A204.1 (cell line): ENCODE results near the gene PAK5.

ENCODE experiments used
- FAIRE-seq: peaks from 2 replicates; lab custom pipeline; 2012; peaks lifted over from hg19 to GRCh38; lab: Jason Lieb, UNC

The PAK5 gene

DNA sequence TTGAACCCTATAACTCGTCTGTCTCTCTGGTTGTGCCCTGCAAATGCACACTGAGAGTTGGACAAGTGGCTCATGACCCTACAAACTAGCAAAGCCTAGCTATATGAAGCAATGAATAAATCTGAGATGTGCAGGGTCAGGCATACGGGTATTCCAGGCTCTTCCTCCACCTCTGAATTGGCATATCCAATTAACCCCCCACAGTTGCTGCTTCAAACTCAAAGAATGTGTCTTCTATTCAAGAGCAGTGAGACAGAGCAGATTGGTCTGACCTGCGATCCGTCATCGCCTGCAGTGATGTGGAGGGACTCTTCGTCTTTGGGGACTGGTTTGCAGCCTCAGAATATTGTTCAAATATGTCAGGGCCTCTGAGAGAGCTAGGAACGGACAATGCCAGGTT lies 264.7 kb downstream of the PAK5 start:
- FAIRE-seq = no peak

DNA sequence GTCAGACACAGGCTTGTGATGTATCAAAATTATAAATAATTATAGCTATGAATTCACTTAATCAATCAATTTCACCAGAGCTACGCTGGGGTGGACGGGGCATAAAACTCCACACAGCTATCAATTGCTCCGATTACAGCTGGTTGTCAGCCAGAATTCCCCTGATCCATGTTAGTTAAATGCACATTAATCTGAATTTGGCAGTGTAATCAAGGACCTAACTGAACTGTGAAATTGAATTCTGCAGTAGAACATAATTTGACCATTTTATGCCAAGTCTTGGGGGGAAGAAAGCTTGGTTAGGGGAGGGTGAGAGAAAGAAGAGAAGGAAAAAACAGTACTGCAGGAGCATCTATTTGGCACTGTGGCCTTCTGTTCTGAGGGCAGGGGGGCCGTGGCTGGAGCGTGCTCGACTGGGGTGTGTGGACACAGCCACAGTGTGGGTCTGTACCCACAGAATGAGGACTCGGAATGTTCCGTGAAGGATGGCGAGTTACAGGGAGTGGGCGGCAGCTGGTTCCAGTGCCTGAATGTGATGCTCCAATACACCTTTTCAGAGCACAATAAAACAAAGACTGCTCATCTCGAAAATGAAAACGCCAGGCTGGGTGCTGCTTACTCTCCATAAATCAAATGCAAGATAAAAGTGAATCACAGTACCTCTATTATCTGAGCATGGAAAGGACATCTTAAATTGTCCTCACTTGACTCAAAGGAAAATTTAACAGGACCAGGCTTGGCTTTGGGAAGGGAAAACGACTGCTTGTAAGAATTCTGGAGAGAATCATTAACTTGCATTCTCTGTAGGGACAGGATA lies 265.3 kb downstream of the PAK5 start:
- no peak for FAIRE-seq

DNA sequence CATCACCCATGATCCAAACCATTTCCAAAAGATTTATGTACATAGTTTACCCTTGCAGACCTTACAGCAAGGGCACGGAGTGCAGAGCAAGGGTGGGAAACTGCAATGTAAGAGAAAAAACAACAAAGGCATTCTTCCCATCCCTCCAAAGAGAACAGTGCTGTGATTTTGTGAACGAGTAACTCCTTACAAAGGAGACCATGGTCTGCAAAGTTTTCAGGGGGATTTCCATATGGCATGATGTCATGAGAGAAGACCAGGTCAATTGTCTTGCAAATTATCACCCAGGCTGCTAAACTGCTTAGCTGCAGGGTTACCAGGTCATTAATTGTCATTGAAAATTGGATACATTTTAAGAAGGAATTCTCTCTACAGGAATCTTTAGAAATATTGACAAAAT lies 266.2 kb downstream of the PAK5 start:
- FAIRE-seq = no peak

- no peak for FAIRE-seq
Measured at GRCh38 chr20:9571783-9572182, 267.1 kb downstream of the PAK5 start.

DNA sequence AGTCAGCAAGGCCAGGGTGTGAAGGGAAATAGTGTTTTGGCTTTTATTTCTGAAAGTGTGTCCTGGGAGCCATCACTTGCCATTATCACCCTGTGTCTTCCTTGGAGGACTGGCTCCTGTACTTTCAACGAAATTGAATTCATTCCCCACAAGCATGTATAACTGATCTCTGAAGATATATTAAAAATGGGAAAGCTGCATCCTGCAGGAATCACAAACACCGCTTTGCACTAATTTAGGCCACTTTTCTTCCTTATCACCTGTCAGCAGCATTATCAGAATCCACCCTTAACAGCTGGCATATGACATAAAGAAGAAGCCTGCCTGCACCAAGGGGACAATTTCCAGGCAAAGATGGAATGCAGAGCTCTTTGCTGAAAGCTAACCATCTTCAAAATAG lies 268.3 kb downstream of the PAK5 start:
- FAIRE-seq = no peak

DNA sequence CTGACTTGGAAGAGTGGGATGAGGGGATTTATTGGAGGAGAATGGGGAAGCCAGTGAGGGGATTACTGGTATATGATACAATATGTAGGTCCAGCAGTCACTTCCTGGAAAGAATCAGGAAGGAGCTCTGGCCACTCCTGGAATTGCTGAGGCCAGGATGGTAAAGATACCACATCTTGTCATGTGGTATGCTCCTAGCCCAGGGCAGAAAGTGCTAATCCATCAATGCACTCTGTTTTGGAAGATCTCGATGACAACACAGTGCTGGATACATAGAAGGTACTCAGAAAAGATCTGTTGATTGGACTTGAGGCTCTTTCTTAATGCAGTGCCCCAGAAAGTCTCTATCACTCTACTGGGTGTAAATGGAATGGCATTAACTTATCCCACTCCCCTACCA lies 271.9 kb downstream of the PAK5 start:
- FAIRE-seq = no peak

DNA sequence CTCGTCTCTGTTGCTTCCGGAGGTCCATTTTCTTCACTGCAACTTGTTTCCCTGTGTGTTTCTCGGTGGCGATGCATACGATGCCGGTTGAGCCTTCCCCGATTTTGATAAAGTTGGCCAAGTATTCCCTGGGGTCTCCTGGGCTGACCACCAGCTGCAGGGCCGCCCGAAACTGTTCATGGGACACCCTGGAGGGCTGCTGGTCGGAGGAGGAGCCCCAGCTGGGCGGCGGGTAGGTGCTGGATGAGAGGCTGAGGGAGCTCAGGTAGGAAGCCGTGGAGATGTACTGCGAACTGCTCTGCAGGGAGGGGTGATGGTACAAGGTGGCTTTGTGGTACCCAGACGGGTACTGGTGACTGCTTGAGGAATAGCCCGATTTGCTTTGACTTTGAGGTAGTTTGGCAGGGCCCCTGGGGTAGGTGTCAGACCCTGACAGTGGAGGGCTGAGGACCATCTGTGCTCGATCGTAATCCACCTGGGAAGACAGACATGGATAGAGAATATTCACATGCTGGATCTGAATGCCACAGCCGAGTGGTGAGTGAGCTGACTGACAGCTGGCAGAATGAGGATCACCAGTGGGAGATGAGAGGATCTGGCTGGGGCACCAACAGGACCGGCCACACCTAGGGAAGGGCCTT lies 272.8 kb downstream of the PAK5 start:
- FAIRE-seq = no peak

GRCh38 chr20:9557411-9557810 lies 281.5 kb downstream of the PAK5 start:
- no peak for FAIRE-seq

DNA sequence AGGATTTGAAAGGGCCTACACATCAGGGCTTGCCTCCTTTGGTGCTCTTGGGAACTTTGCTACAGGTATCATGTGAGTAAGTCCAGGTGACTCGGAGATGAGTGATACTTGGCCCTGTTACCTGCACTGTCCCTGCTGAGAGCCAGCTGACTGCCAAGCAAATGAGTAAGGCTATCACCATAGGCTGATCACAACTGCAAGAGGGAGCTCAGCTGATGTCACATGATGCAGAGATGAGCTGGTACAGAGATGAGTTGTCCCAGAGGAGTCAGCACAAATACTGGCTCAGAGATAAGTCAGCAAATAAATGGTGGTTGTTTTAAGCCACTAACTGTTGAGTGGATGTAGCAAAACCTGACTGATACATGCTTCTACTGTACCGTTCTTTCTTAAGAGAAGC lies 283.1 kb downstream of the PAK5 start:
- FAIRE-seq = no peak

- FAIRE-seq = no peak
Measured at GRCh38 chr20:9551808-9552550, 286.9 kb downstream of the PAK5 start.

- no peak for FAIRE-seq
Measured at GRCh38 chr20:9550871-9551270, 288.0 kb downstream of the PAK5 start.

DNA sequence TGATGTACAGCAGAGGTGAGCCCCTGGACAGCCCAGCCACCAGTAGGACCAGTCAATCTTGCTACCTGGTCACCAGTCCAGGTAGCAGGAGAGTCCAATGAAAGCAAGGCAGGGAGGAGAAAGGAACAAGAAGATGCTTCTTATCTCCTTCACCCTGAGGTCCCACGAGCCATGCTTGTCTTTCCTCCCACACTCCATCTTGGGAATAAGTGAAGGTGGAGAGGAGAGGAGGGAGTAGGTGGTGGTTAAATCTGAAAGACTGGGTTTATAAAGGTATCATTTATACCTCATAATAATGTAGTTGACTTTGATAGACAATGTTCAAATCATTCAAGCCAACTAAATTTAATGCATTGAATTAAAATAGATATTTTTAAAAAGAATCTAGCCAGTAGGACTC lies 288.6 kb downstream of the PAK5 start:
- FAIRE-seq = no peak

GRCh38 chr20:9543214-9543613 lies 295.7 kb downstream of the PAK5 start:
- no peak for FAIRE-seq

DNA sequence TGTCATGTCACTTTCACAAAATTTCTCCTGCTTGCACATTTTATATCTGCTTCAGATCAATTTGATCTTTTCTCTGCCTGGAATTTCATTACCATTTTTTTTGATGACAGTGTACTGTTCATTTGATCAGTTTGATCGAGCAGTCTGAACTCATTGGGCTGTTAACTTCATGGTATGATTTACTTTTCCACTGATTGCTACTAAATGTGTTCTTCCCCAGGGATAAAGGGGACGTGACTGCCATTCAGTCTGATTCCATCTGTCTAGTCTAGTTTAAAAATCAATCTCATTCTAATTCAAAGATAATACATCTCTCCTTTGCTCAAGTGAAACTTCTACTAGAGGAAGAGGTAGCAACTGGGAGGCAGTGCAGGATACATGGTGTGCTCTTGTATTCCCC lies 303.4 kb downstream of the PAK5 start:
- no peak for FAIRE-seq

DNA sequence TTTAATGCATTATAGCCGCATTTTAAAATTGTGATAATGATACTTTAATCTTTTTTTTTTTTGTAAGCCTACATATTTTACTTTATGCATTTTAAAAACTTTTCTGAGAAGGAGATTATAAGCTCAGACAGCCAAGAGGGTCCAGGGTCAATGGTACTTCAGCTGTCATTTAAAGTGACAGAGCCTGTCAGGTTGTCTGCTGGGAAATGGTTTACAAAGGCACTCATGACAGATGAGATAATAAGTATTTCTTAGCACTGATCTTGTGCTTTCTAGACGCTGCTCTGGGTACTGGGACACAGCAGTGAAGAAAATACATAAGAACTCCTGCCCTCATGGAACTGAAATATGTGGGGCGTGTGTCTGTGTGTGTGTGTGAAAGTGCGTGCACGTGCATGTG lies 304.9 kb downstream of the PAK5 start:
- no peak for FAIRE-seq

GRCh38 chr20:9532069-9532838 lies 306.6 kb downstream of the PAK5 start:
- FAIRE-seq = no peak

- FAIRE-seq = no peak
Measured at GRCh38 chr20:9531581-9531980, 307.3 kb downstream of the PAK5 start.

DNA sequence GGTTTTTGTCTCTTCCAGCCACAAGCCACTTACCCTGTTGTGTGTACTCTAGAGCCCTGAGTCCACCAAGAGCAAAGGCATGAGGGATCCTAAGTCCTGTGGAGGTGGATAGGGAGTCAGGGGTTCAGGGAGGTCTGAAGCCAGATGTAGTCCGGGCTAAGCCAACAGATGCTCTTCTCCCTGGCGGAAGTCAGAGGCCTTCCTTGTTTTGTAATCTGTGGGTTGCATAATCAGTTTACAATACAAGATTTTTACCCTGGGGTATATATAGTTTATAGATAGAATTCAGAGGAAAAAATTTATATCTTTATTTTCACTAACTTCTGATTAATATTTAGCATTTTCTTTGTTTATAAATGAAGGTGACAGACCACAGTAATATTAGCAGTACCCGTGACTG lies 315.2 kb downstream of the PAK5 start:
- FAIRE-seq = no peak

DNA sequence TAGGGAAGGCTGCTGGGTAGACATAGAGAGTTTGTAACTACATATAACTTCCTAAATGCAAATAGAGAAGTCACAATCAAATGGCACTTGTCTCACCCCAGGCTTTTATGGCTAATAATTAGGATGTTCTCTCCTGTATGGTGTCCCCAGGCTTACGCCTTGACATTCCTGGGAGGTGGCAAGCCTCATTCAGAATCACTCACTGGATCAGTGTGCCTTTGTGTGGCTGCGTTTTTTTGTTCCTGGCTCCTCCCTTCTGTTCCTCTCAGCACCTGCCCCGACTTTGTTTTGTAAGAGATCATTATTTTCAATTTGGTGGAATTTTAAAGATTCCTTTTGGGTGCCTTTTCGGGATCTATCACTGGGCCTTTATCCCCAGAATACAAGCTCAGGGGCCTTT lies 318.8 kb downstream of the PAK5 start:
- FAIRE-seq = no peak

GRCh38 chr20:9518576-9519175 lies 320.2 kb downstream of the PAK5 start:
- FAIRE-seq = no peak

DNA sequence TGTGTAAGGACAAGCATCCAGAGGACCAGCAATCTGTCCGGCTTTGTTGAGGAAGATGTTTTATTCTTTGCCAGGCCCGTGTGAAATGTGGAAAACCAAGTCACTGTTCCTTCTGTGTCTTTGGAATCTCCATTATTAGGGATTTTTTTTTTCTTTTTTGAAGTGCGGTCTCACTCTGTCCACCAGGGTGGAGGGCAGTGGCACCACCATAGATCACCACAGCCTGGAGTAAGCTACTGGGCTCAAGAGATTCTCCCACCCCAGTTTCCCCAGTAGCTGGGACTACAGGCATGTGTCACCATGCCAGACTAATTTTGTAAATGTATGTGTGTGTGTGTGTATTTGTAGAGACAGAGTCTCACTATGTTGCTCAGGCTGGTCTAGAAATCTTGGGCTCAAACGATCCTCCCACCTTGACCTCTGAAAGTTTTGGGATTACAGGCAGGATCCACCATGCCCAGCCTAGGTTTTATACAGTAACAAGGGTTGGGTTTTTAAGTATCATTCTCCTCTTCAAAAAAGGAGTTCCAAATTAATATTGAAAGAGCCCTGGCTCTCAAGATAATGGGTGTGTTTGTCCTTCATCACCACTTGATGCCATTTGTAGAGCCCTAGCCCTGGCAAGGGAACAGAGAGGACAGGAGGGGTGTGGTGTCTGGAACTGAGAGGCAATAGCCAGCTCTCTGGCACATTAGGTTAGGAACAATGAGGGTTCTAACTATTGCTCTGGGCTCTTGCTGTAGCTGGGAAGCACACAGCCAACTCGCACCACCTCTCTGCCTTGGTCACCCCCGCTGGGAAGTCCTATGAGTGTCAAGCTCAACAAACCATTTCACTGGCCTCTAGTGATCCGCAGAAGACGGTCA lies 321.3 kb downstream of the PAK5 start:
- no peak for FAIRE-seq
